A673 (cell line): Measurements from ENCODE around the gene KCNK7.

Experiments used
- CTCF ChIP-seq: fragments of 300-800, 200-600 bp; sonication (generic); conservative IDR thresholded peaks from 2 replicates; pipeline ENCODE4 v1.5.1; 2017; ENCODE audit warnings: low read depth, mild to moderate bottlenecking, antibody characterized with exemption, low read length, moderate library complexity, mixed read lengths
- EZH2 ChIP-seq: fragments of 200-600 bp; sonication (generic); IDR thresholded peaks from 2 replicates; pipeline ENCODE4 v1.6.1; 2017; ENCODE audit warnings: borderline replicate concordance, low read depth, mild to moderate bottlenecking, mixed read lengths, antibody characterized with exemption, low read length; ENCODE audit not compliant: poor library complexity, severe bottlenecking

- peak; percentile 70 for TF ChIP-seq CTCF
- TF ChIP-seq EZH2, result no peak
Measured at GRCh38 chr11:65625628-65626342, 30.2 kb upstream of the KCNK7 start.
